Adrenal gland (tissue), 12 donors: ENCODE data around the gene TENT5C. TPM values are rescaled to one million over a fixed set of nuclear protein-coding genes. Genes with fewer than 3 reads are reported as not detected.

Experiments used
- DNase-seq, 7 donors: peaks; one replicate each; pipeline ENCODE4 v3.0.0-alpha.2; 2019 to 2020
- H3K27ac ChIP-seq, 5 donors: fragments of 200-600 bp; sonication (generic) in 4 of 5; 1 replicate in 3 of 5; 2 replicates in 2 of 5; pipeline versions ENCODE4 v1.5.1 to v1.8.0; 2016 to 2020; ENCODE audit warnings: mild to moderate bottlenecking in 1 of 5
- H3K27me3 ChIP-seq: fragments of 200-600 bp; 2 replicates; pipeline ENCODE4 v1.8.0; 2021
- H3K36me3 ChIP-seq, 2 donors: fragments of 200-600 bp; replicated peaks in 1 of 2; 1 replicate in 1 of 2; 2 replicates in 1 of 2; pipeline versions ENCODE4 v1.5.1 to v1.8.0; 2018 to 2022
- H3K4me1 ChIP-seq, 2 donors: fragments of 200-600 bp; replicated peaks in 1 of 2; 1 replicate in 1 of 2; 2 replicates in 1 of 2; pipeline versions ENCODE4 v1.5.1 to v1.8.0; 2018 to 2021
- H3K4me3 ChIP-seq, 4 donors: fragments of 200-600 bp; sonication (generic) in 3 of 4; one replicate each; pipeline ENCODE4 v1.5.1; 2016 to 2018
- H3K9me3 ChIP-seq, 3 donors: fragments of 200-600 bp; sonication (generic) in 1 of 3; replicated peaks in 1 of 3; 1 replicate in 2 of 3; 2 replicates in 1 of 3; pipeline versions ENCODE4 v1.5.1 to v1.8.0; 2016 to 2021
- CTCF ChIP-seq, 6 experiments: fragments of 450-650 bp in 4 of 6; fragments of 200-600 bp in 2 of 6; sonication (generic) in 1 of 6; IDR thresholded peaks; 1 replicate in 5 of 6; 2 replicates in 1 of 6; pipeline versions ENCODE4 v1.5.1 to v1.8.0; 2016 to 2021; ENCODE audit warnings: antibody characterized with exemption in 6 of 6, mild to moderate bottlenecking in 2 of 6, moderate library complexity in 1 of 6
- POLR2A ChIP-seq, 2 donors: fragments of 450-650 bp; IDR thresholded peaks; one replicate each; pipeline ENCODE4 v1.6.1; 2017; ENCODE audit warnings: antibody characterized with exemption in 2 of 2, mild to moderate bottlenecking in 2 of 2, moderate library complexity in 1 of 2
- WGBS, 4 donors: extraction: QIAGEN DNeasy Blood & Tissue Kit in 2 of 4; methylation state at CpG; one replicate each; pipeline versions ENCODE4 v1.1.5 to v1.1.7; 2013 to 2017; 5-methylcytosine and 5-hydroxymethylcytosine counted together
- intact Hi-C, 2 donors: fragments of 100-400 bp; cut with DNase I; formaldehyde crosslinking; loops; one replicate each; pipeline versions ENCODE4 v1.14.1 to v1.15.0; 2022 to 2023
- polyA plus RNA-seq, 3 donors: library from polyadenylated mRNA; stranded (reverse); fragments of 200-250 nt in 2 of 3; fragments of 350-450 nt in 1 of 3; fragmentation: Illumina TruSeq in 1 of 3; extraction: RNeasy Lipid Tissue Mini Kit (QIAGEN cat#74804) in 1 of 3; gene quantifications; one replicate each; pipeline ENCODE4 v1.2.3, GENCODE V29; 2013 to 2014
- total RNA-seq, 9 donors: library from RNA; depleted of rRNA in 4 of 9; stranded (reverse); fragments of >200 nt in 4 of 9; fragments of 120-200 nt in 1 of 9; fragmentation: NEBNext Ultra II Directional in 1 of 9; extraction: Animal tissue kit (Norgen Biotek cat#: 25700) in 1 of 9; gene quantifications; one replicate each; pipeline versions ENCODE4 v1.1.0 to v1.2.4, GENCODE V29; 2013 to 2023
- donor health status: healthy with polysubstance abuse.
- donor health status: Bipolar disorder and iron deficiency.
- donor health status: DM: yes; HTN: yes; CAD: no.
- donor health status: DM: no; HTN: no; CAD: no.
- donor health status: DM: no; HTN: no; CAD: no.
- donor health status: DM: yes; HTN: yes; CAD: no.

The TENT5C gene
- total and polyA plus RNA-seq, 12 donors: 0.54 to 8.5 (median 2.0) TPM

DNA sequence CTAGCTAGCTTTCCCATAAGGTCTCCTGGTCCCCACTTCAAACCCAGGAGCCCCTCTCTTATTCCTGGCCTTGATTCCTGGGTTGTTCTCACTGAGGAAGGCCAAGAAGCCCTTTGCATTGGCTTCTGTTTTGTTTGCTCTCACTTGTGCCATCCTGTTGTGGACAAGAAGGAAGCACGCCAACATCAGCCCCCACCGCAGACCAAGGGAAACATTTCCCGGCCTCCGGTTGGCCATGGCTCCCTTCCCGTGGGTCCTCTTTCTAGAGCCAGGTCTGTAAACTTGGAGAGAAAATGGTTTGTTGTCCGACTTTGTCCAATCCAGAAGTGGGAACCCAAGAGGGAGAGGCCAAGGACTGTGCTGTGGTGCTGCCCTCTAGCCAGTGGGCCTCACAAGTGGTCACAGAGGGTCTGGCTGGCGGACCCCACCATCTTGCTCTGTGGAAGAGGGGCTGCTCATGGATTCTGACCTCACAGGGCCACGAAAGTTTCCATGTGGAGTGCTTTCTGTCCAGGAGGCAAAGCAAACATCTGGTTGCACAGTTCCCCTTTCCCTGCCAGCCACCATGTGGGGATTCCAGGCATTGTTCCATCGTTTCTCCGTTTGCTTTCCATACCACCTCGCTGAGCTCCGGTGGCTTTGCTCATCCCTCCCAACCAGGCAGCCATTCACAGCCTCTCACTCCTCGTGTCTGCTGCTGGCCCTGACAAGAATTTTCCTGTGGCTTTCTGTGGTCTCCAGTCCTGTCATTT lies 18.9 kb upstream of the TENT5C start:
- Histone ChIP-seq H3K9me3 (no peaks in the 10 kb centered on the region), H3K36me3 (no peaks in the 10 kb centered on the region), H3K27ac (no peak overlapping the region), H3K4me1 (no peaks in the 10 kb centered on the region), H3K27me3 (no peaks in the 10 kb centered on the region), H3K4me3 (no peak overlapping the region)
- DNase-seq: no peak
- TF ChIP-seq POLR2A (IDR thresholded peaks at IDR 0.05): no peak
- TF ChIP-seq CTCF (IDR thresholded peaks at IDR 0.05): no peak
- WGBS, 4 donors: 75 to 84% (median 82%) methylated on average over 12 to 13 of the region's 13 CpGs
- intact Hi-C loops: no loop called here

DNA sequence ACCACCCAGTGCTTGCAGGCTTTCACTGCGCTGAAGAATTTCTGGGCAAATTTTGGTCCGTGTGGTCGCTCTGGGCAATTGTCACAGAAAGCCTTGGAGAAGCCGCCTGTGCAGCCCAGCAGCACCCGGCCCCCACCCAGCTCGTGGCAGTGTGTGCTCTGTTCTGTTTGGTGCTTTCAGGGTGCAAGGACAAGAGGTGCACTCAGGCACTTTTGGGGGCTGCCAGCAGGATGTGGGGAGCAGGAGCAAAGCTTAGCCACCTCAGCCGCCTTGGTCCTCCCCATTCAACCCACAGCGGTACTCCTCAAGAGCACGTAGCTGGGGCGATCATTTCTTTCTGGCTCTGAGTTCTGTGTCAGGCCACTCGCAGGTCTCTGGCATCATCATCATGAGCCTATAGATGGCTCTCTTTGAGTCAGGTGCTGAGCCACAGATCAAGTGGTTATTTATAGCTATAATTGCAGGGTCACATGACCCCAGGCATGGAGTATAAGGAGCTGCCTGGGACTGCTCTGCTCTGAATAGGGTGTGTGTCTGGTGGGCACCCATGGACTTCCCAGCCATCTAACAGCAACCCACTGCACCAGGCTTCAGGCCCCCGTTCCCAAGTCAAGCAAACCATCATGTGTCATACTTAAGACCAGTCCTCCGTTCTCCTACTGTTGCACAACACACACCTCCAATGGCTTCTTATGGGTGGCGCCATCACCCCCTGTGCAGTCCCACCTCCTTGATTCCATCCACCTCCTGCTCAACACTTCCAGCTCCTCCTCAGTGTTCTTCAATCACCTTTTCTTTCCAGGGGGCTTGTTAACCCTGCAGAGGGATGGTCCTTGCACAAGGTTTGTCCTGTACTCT lies 18.1 kb upstream of the TENT5C start:
- intact Hi-C loops: no loop called here
- no peak for TF ChIP-seq POLR2A (IDR thresholded peaks at IDR 0.05)
- no peak for TF ChIP-seq CTCF (IDR thresholded peaks at IDR 0.05)
- no peak for DNase-seq

DNA sequence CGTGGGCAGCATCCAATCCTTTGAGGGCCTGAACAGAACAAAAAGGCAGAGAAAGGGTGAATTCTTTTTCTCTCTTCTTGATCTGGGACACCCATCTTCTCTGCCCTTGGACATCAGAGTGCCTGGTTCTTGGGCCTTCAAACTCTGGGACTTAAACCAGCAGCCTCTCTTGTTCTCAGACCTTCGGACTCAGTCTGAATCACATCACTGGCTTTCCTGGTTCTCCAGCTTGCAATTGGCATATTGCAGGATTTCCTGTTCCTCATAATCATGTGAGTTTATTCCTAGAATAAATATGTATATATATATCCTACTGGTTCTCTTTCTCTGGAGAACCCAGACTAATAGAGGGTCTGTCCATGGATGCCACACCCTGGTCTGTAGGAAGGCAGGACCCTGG lies 16.3 kb upstream of the TENT5C start:
- Histone ChIP-seq H3K4me1 (no peaks in the 10 kb centered on the region), H3K4me3 (no peak overlapping the region), H3K27ac (no peak overlapping the region), H3K27me3 (no peaks in the 10 kb centered on the region), H3K9me3 (no peaks in the 10 kb centered on the region), H3K36me3 (no peaks in the 10 kb centered on the region)
- no peak for DNase-seq
- TF ChIP-seq CTCF (IDR thresholded peaks at IDR 0.05) (no peak), POLR2A (IDR thresholded peaks at IDR 0.05) (no peak)
- intact Hi-C loops: no loop called here
- WGBS, 4 donors: 88 to 94% (median 91%) methylated on average over 2 of the region's 2 CpGs

More for the DNA sequence above, 18.1 kb upstream of the TENT5C start:
- no peak overlapping the region for H3K27ac ChIP-seq
- no peaks in the 10 kb centered on the region for H3K27me3 ChIP-seq
- no peaks in the 10 kb centered on the region for H3K4me1 ChIP-seq
- no peak overlapping the region for H3K4me3 ChIP-seq
- no peaks in the 10 kb centered on the region for H3K9me3 ChIP-seq
- 84 to 94% (median 87%) methylated on average over 8 to 14 of the region's 14 CpGs for WGBS, 4 donors
- H3K36me3 ChIP-seq: no peaks in the 10 kb centered on the region

- H3K27ac ChIP-seq: no peak overlapping the region
- H3K4me1 ChIP-seq: no peaks in the 10 kb centered on the region
- no peak overlapping the region for H3K4me3 ChIP-seq
- no peaks in the 10 kb centered on the region for H3K36me3 ChIP-seq
- WGBS, 4 donors: 41 to 61% (median 46%) methylated on average over 5 to 7 of the region's 7 CpGs
- H3K27me3 ChIP-seq: no peaks in the 10 kb centered on the region
- DNase-seq: no peak
- intact Hi-C loops: no loop called here
- H3K9me3 ChIP-seq: no peaks in the 10 kb centered on the region
- TF ChIP-seq CTCF (IDR thresholded peaks at IDR 0.05) (no peak), POLR2A (IDR thresholded peaks at IDR 0.05) (no peak)
Measured at GRCh38 chr1:117590273-117590925, 15.4 kb upstream of the TENT5C start.
